Astrocyte (in vitro differentiated cells and primary cell): ENCODE data around the gene PAX1. TPM values are rescaled to one million over a fixed set of nuclear protein-coding genes. Genes with fewer than 3 reads are reported as not detected.
A peak's percentile ranks its signal among the peaks of the same experiment; 100 is the strongest.

Experiments used
- DNase-seq: peaks from one replicate; pipeline ENCODE4 v3.0.0-alpha.2; 2010; ENCODE audit warnings: low read depth
- FAIRE-seq: peaks from 2 replicates; lab custom pipeline; 2011; peaks lifted over from hg19 to GRCh38; lab: Jason Lieb, UNC
- H2AFZ ChIP-seq: 2 replicates; pipeline ENCODE4 v1.6.0; 2012; ENCODE audit warnings: low read depth, low read length, inconsistent platforms
- H3K27ac ChIP-seq: 2 replicates; pipeline ENCODE4 v1.5.1; 2011; ENCODE audit warnings: low read depth, low read length, inconsistent platforms
- H3K27me3 ChIP-seq: 2 replicates; pipeline ENCODE4 v1.6.0; 2011; ENCODE audit warnings: low read length, inconsistent platforms; ENCODE audit not compliant: insufficient read depth
- H3K36me3 ChIP-seq: 2 replicates; pipeline ENCODE4 v1.5.1; 2011; ENCODE audit warnings: low read length, inconsistent platforms; ENCODE audit not compliant: insufficient read depth
- H3K4me1 ChIP-seq: 2 replicates; pipeline ENCODE4 v1.5.1; 2011; ENCODE audit warnings: low read length, inconsistent platforms; ENCODE audit not compliant: insufficient read depth
- H3K4me2 ChIP-seq: 2 replicates; pipeline ENCODE4 v1.6.0; 2012; ENCODE audit warnings: low read length, inconsistent platforms
- H3K4me3 ChIP-seq: 2 replicates; pipeline ENCODE4 v1.5.1; 2011; ENCODE audit warnings: low read depth, mild to moderate bottlenecking, low read length, inconsistent platforms; ENCODE audit not compliant: insufficient read depth
- H3K79me2 ChIP-seq: 2 replicates; pipeline ENCODE4 v1.6.0; 2012; ENCODE audit warnings: mild to moderate bottlenecking, low read length, inconsistent platforms; ENCODE audit not compliant: insufficient read depth
- H3K9ac ChIP-seq: 2 replicates; pipeline ENCODE4 v1.6.0; 2012; ENCODE audit warnings: mild to moderate bottlenecking, low read length, inconsistent platforms
- H3K9me3 ChIP-seq: 2 replicates; pipeline ENCODE4 v1.5.1; 2012; ENCODE audit warnings: low read depth, mild to moderate bottlenecking, low read length, inconsistent platforms; ENCODE audit not compliant: insufficient read depth
- H4K20me1 ChIP-seq: 2 replicates; pipeline ENCODE4 v1.6.0; 2012; ENCODE audit warnings: low read length, inconsistent platforms; ENCODE audit not compliant: insufficient read depth
- H3K27ac Mint-ChIP-seq: one replicate; pipeline ENCODE4 v1.8.0; 2021; ENCODE audit warnings: mild to moderate bottlenecking, mixed read lengths; ENCODE audit not compliant: unreplicated experiment
- H3K27me3 Mint-ChIP-seq: one replicate; pipeline ENCODE4 v1.8.0; 2021; ENCODE audit warnings: low read depth, mixed read lengths; ENCODE audit not compliant: unreplicated experiment
- H3K36me3 Mint-ChIP-seq: one replicate; pipeline ENCODE4 v1.8.0; 2021; ENCODE audit warnings: low read depth, mixed read lengths; ENCODE audit not compliant: unreplicated experiment
- H3K4me1 Mint-ChIP-seq: one replicate; pipeline ENCODE4 v1.8.0; 2021; ENCODE audit warnings: low read depth, mixed read lengths; ENCODE audit not compliant: unreplicated experiment
- H3K4me3 Mint-ChIP-seq: one replicate; pipeline ENCODE4 v1.8.0; 2021; ENCODE audit warnings: mild to moderate bottlenecking, moderate library complexity, mixed read lengths; ENCODE audit not compliant: unreplicated experiment
- H3K9me3 Mint-ChIP-seq: one replicate; pipeline ENCODE4 v1.8.0; 2021; ENCODE audit warnings: mild to moderate bottlenecking, mixed read lengths; ENCODE audit not compliant: unreplicated experiment
- EZH2 ChIP-seq: IDR thresholded peaks from 2 replicates; pipeline ENCODE4 v1.6.1; 2012; ENCODE audit warnings: mild to moderate bottlenecking, low read length, inconsistent platforms; ENCODE audit not compliant: insufficient read depth
- total RNA-seq: library from RNA; stranded (reverse); gene quantifications from 2 replicates; pipeline ENCODE4 v1.2.1, GENCODE V29; 2021
- TF ChIP-seq, protein P1 (sequence below): IDR thresholded peaks from 2 replicates; pipeline ENCODE4 v1.5.1; 2011; ENCODE audit warnings: low read depth, mild to moderate bottlenecking, inconsistent platforms, low read length, moderate library complexity; ENCODE audit not compliant: insufficient read depth

PAX1 gene
- total RNA-seq, 1 donor from 2014 or later: not detected

DNA sequence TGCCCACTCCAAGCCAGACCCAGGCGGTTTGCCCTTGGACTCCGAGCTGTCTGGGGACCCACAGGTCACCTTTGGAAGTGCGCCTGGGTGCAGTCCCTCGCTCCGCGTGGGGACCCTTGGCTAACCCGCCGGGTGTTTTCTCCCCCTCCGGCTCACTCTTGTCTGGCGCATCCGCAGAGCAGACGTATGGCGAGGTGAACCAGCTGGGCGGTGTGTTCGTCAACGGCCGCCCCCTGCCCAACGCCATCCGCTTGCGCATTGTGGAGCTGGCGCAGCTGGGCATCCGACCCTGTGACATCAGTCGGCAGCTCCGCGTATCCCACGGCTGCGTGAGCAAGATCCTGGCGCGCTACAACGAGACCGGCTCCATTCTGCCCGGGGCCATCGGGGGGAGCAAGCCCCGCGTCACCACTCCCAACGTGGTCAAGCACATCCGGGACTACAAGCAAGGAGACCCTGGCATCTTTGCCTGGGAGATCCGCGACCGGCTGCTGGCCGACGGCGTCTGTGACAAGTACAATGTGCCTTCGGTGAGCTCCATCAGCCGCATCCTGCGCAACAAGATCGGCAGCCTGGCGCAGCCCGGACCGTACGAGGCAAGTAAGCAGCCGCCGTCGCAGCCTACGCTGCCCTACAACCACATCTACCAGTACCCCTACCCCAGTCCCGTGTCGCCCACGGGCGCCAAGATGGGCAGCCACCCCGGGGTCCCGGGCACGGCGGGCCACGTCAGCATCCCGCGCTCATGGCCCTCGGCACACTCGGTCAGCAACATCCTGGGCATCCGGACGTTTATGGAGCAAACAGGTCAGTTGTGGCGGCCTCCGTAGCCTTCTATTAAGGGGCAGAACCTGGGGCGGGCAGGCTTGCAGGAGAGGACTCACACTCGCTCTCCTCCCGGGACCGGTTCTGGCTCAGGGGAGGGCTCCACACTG, 1.1 kb downstream of the PAX1 start:
- H2AFZ ChIP-seq: no peak overlapping the region
- peaks cover 68% of the 10 kb centered on the region for H3K27me3 ChIP-seq
- no peaks in the 10 kb centered on the region for H3K9me3 ChIP-seq
- H3K4me2 ChIP-seq: no peak overlapping the region
- H3K27me3 Mint-ChIP-seq: peaks cover 82% of the 10 kb centered on the region
- no peaks in the 10 kb centered on the region for H4K20me1 ChIP-seq
- no peak overlapping the region for H3K27ac Mint-ChIP-seq
- no peak for FAIRE-seq
- DNase-seq: no peak
- H3K36me3 ChIP-seq: no peaks in the 10 kb centered on the region
- peaks cover 5% of the 10 kb centered on the region for H3K4me1 Mint-ChIP-seq
- no peak overlapping the region for H3K4me3 Mint-ChIP-seq
- H3K4me3 ChIP-seq: no peak overlapping the region
- H3K36me3 Mint-ChIP-seq: peaks cover 6% of the 10 kb centered on the region
- no peak overlapping the region for H3K27ac ChIP-seq
- peaks cover 13% of the 10 kb centered on the region for H3K9me3 Mint-ChIP-seq
- TF ChIP-seq EZH2: peak; percentile 47
- TF ChIP-seq, protein P1, sequence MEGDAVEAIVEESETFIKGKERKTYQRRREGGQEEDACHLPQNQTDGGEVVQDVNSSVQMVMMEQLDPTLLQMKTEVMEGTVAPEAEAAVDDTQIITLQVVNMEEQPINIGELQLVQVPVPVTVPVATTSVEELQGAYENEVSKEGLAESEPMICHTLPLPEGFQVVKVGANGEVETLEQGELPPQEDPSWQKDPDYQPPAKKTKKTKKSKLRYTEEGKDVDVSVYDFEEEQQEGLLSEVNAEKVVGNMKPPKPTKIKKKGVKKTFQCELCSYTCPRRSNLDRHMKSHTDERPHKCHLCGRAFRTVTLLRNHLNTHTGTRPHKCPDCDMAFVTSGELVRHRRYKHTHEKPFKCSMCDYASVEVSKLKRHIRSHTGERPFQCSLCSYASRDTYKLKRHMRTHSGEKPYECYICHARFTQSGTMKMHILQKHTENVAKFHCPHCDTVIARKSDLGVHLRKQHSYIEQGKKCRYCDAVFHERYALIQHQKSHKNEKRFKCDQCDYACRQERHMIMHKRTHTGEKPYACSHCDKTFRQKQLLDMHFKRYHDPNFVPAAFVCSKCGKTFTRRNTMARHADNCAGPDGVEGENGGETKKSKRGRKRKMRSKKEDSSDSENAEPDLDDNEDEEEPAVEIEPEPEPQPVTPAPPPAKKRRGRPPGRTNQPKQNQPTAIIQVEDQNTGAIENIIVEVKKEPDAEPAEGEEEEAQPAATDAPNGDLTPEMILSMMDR: no peak
- no peaks in the 10 kb centered on the region for H3K79me2 ChIP-seq
- H3K9ac ChIP-seq: no peak overlapping the region
- H3K4me1 ChIP-seq: no peaks in the 10 kb centered on the region

DNA sequence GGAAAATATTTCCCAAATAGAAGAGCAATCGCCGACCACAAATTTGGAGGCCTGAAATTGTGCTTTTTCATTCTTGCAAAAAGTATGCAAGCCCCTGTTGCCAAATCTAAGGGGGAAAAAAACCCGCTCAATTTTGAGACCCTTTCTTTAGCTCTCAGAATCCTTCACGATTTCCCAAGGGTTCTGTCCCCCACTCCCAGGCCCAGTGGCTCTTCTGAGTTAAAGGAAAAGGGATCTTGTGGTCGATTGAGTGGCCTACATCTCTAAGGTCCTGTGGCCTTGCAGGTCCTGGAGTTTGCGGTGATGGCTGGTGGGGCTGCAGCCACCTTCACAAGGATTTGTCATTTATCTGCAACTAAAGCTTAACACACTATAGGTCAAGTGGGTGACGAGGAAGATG, 1.8 kb downstream of the PAX1 start:
- no peaks in the 10 kb centered on the region for H4K20me1 ChIP-seq
- no peaks in the 10 kb centered on the region for H3K9me3 ChIP-seq
- no peak for FAIRE-seq
- no peaks in the 10 kb centered on the region for H3K79me2 ChIP-seq
- no peak overlapping the region for H3K27ac ChIP-seq
- peaks cover 61% of the 10 kb centered on the region for H3K27me3 ChIP-seq
- peaks cover 80% of the 10 kb centered on the region for H3K27me3 Mint-ChIP-seq
- no peak overlapping the region for H2AFZ ChIP-seq
- peaks cover 13% of the 10 kb centered on the region for H3K9me3 Mint-ChIP-seq
- DNase-seq: no peak
- H3K36me3 Mint-ChIP-seq: peaks cover 6% of the 10 kb centered on the region
- TF ChIP-seq, protein P1: no peak
- TF ChIP-seq EZH2: no peak
- no peak overlapping the region for H3K27ac Mint-ChIP-seq
- H3K4me1 ChIP-seq: no peaks in the 10 kb centered on the region
- H3K4me3 Mint-ChIP-seq: no peak overlapping the region
- no peak overlapping the region for H3K9ac ChIP-seq
- H3K4me1 Mint-ChIP-seq: peaks cover 3% of the 10 kb centered on the region
- no peaks in the 10 kb centered on the region for H3K36me3 ChIP-seq
- no peak overlapping the region for H3K4me3 ChIP-seq
- H3K4me2 ChIP-seq: no peak overlapping the region
